ENCODE measurements around the gene GTF2A1.
A peak's percentile ranks its signal among the peaks of the same experiment; 100 is the strongest.

Gene GTF2A1

DNA sequence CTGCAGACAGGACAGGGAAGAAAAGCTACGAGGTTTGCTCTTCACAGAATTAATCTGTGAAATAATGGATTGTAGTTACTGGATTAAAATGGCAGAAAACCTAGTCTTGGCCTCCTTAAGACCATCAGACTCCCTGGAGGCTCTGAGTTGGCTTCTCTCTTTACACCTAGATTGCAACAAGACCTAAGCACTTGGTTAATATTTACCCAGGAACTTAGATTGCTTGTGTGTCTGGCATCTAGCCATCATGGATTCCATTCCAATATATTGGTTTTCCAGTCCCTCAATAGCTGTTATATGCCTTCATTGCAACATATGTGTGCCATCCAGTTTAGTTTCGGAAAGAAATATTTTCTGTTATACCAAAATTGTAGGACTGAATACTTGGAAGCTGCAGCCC is 1.9 kb upstream of the GTF2A1 start:
- peaks cover 0 to 21% (median 3%) of the 10 kb centered on the region in 4 donors for H3K4me1 ChIP-seq
- no peak overlapping the region for H3K27ac ChIP-seq
- no peaks in the 10 kb centered on the region for H3K27me3 ChIP-seq
- H3K4me3 ChIP-seq: no peak overlapping the region
- H3K36me3 ChIP-seq: no peaks in the 10 kb centered on the region
- intact Hi-C loops (cut with DNase I; ENCODE audit: low total_unique reads): loop anchor here (5.0 kb wide), 1 partner anchor 50 kb away; no protein-coding TSS in a partner anchor
- TF ChIP-seq, protein P1, sequence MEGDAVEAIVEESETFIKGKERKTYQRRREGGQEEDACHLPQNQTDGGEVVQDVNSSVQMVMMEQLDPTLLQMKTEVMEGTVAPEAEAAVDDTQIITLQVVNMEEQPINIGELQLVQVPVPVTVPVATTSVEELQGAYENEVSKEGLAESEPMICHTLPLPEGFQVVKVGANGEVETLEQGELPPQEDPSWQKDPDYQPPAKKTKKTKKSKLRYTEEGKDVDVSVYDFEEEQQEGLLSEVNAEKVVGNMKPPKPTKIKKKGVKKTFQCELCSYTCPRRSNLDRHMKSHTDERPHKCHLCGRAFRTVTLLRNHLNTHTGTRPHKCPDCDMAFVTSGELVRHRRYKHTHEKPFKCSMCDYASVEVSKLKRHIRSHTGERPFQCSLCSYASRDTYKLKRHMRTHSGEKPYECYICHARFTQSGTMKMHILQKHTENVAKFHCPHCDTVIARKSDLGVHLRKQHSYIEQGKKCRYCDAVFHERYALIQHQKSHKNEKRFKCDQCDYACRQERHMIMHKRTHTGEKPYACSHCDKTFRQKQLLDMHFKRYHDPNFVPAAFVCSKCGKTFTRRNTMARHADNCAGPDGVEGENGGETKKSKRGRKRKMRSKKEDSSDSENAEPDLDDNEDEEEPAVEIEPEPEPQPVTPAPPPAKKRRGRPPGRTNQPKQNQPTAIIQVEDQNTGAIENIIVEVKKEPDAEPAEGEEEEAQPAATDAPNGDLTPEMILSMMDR (IDR thresholded peaks at IDR 0.05): no peak
- no peak for DNase-seq
- H3K9me3 ChIP-seq: no peaks in the 10 kb centered on the region

DNA sequence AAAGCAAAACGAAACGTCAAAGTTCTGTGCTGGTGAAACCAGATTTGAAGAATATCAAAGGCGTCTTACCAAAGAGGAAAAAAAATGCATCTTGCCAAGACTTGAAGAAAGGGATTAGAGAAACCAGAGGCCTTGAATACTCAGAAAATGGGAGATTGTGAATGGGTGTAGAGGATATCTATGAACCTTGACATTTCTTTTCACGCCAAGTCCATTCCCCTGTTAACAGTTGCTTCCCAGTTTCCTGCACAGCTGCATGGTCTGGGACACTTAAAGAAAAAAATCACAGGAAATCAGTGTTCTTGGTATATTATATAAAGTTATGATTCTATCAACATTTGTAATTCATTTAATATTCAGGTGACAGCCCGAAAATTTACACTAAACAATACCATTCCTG is 1.4 kb upstream of the GTF2A1 start:
- intact Hi-C loops (cut with DNase I; ENCODE audit: low total_unique reads): loop anchor here (5.0 kb wide), 1 partner anchor 50 kb away; no protein-coding TSS in a partner anchor
- Histone ChIP-seq H3K9me3 (no peaks in the 10 kb centered on the region), H3K4me1 (peaks cover 0 to 26% (median 7%) of the 10 kb centered on the region in 4 donors), H3K27me3 (no peaks in the 10 kb centered on the region), H3K4me3 (peak overlapping the region in 1 of 2 donors; percentile 95), H3K36me3 (no peaks in the 10 kb centered on the region), H3K27ac (peak overlapping the region; percentile 92 to 99)
- TF ChIP-seq, protein P1 (IDR thresholded peaks at IDR 0.05): no peak
- no peak for DNase-seq

DNA sequence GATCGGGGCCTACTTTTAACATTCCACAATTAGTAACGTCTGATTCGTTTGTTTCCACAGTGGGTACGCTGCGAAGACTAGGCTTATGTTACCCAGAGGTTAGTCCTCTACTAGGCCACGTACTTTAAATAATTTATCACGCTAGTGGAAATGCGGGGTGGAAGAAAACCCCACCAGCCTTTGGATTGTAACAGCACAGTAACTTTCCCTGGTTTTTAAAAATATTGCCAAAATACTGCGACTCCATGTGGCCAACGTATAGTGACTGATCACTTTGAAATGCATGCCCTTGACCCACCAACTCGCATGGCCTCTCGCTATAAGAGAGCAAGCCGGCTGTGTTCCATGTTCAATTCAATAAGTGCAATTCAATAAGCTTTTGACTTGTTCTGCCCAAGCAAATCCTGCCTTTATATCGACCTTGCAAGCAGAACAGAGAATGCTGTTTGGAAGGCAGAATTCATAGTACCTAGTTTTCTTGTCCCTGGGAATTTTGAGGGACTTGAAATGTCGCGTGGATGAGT is 882 bp upstream of the GTF2A1 start:
- H3K4me3 ChIP-seq: peak overlapping the region; percentile 84 to 95
- H3K36me3 ChIP-seq: no peaks in the 10 kb centered on the region
- no peaks in the 10 kb centered on the region for H3K9me3 ChIP-seq
- TF ChIP-seq, protein P1 (IDR thresholded peaks at IDR 0.05): no peak
- no peaks in the 10 kb centered on the region for H3K27me3 ChIP-seq
- intact Hi-C loops (cut with DNase I; ENCODE audit: low total_unique reads): loop anchor here (5.0 kb wide), 1 partner anchor 49 kb away; no protein-coding TSS in a partner anchor
- H3K4me1 ChIP-seq: peaks cover 0 to 31% (median 12%) of the 10 kb centered on the region in 4 donors
- H3K27ac ChIP-seq: peak overlapping the region; percentile 92 to 99
- no peak for DNase-seq

DNA sequence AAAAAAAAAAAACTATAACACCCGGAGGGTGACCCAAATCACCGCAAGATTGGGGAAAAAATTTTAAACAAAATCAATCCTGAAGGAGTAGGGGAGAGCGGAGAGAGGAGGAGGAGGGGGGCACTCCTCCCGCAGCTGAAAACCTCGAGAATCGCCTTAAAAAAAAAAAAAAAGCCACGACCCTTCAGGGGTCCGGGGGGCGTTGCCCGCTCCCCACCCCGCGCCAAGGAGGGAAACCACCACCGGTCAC is 254 bp downstream of the GTF2A1 start:
- TF ChIP-seq, protein P1 (IDR thresholded peaks at IDR 0.05): no peak
- Histone ChIP-seq H3K4me3 (peak overlapping the region; percentile 84 to 95), H3K4me1 (peaks cover 0 to 40% (median 13%) of the 10 kb centered on the region in 4 donors), H3K9me3 (no peaks in the 10 kb centered on the region), H3K27me3 (no peaks in the 10 kb centered on the region), H3K27ac (peak overlapping the region; percentile 92 to 99), H3K36me3 (peaks cover 0 to 8% (median 7%) of the 10 kb centered on the region in 3 donors)
- intact Hi-C loops (cut with DNase I; ENCODE audit: low total_unique reads): loop anchor here (5.0 kb wide), 1 partner anchor 48 kb away; no protein-coding TSS in a partner anchor
- DNase-seq: no peak

DNA sequence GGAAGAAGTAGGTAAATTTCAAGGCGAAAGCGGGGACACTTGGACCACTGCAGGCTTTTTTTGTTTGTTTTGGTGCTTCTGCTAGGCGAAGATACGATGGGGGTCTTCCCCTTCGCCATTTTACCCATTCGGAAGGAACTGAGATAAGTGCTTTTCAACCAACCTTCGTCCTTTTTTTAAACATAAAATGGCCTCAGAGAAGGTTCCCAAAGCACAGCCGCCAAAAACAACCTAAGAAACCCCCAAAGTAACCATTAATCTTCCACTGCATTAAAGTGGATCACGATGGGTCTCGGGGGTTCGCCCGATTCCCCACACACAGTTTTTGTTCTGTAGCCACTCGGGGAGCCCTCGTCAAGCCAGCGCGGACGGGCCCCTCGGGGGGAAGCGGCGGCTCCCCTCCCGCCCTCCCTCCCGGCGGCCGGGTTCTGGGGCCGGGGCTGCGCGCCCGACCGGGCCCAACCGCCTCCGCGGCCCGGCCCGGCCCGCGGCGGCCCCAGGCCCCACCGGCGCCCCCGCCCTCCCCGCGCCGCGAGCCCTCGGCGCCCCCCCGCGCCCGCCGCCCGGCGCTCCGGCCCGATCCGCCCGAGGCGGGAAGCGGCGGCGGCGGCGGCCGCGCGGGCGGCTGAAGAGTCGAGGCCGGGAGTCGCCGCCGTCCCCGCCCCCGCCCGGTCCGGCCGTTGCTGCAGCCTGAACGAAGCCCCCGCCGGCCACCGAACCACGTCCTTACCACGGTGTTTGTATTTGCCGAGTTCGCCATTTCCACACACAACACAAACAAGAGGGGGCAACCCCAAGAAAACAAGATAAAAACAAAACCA is 790 bp downstream of the GTF2A1 start:
- Histone ChIP-seq H3K36me3 (peaks cover 3 to 13% (median 11%) of the 10 kb centered on the region in 3 donors), H3K27me3 (no peaks in the 10 kb centered on the region), H3K9me3 (no peaks in the 10 kb centered on the region), H3K4me1 (peaks cover 0 to 40% (median 13%) of the 10 kb centered on the region in 4 donors), H3K4me3 (peak overlapping the region; percentile 84 to 95), H3K27ac (peak overlapping the region; percentile 92 to 99)
- peak; percentile 27 to 74 for DNase-seq
- intact Hi-C loops (cut with DNase I; ENCODE audit: low total_unique reads): loop anchor here (5.0 kb wide), 1 partner anchor 48 kb away; no protein-coding TSS in a partner anchor
- TF ChIP-seq, protein P1 (IDR thresholded peaks at IDR 0.05): no peak
